ENCODE data around the gene CHADL.

GRCh38 chr22:41237707-41238569, 2.8 kb downstream of the CHADL start:
- TF ChIP-seq CTCF (IDR thresholded peaks at IDR 0.05 in 8 of 11, conservative IDR thresholded peaks at IDR 0.05 in 3 of 11) = peak; percentile 49 to 85 (median 73)
- peak; percentile 58 to 82 (median 71) for TF ChIP-seq POLR2AphosphoS5 (IDR thresholded peaks at IDR 0.05)
- no peak for TF ChIP-seq POLR2A (IDR thresholded peaks at IDR 0.05)
